Activated CD8-positive, alpha-beta memory T cell treated with anti-CD3 and anti-CD28 coated beads, Interleukin-2, amount 50 U/mL, for 1 hour (primary cell): ENCODE results near the gene CHST12.
"Not testable (repeated sequence)": the region's sequence is repeated elsewhere in the genome, so short reads cannot be mapped to it uniquely, and the experiment has no call there.

ENCODE experiments used
- DNase-seq: peaks from one replicate; pipeline ENCODE4 v3.0.0-alpha.2; 2020; ENCODE audit errors: extremely low read depth

CHST12 gene

GRCh38 chr7:2378125-2378524 lies 25.3 kb upstream of the CHST12 start:
- DNase-seq: not testable (repeated sequence)

- DNase-seq: no peak
Observed at GRCh38 chr7:2379161-2379560, 24.2 kb upstream of the CHST12 start.

- DNase-seq: no peak
Observed at GRCh38 chr7:2379821-2380450, 23.5 kb upstream of the CHST12 start.

GRCh38 chr7:2380461-2380860 lies 22.9 kb upstream of the CHST12 start:
- no peak for DNase-seq

- DNase-seq: no peak
Observed at GRCh38 chr7:2381227-2381626, 22.2 kb upstream of the CHST12 start.

GRCh38 chr7:2381881-2382509 lies 21.4 kb upstream of the CHST12 start:
- DNase-seq: no peak

- DNase-seq: no peak
Observed at GRCh38 chr7:2383543-2384274, 19.7 kb upstream of the CHST12 start.

GRCh38 chr7:2384354-2385243 lies 18.8 kb upstream of the CHST12 start:
- no peak for DNase-seq

GRCh38 chr7:2386122-2386521 lies 17.3 kb upstream of the CHST12 start:
- not testable (repeated sequence) for DNase-seq

GRCh38 chr7:2386964-2387669 lies 16.3 kb upstream of the CHST12 start:
- DNase-seq: no peak

GRCh38 chr7:2387897-2388636 lies 15.3 kb upstream of the CHST12 start:
- DNase-seq: no peak

GRCh38 chr7:2388637-2388954 lies 14.8 kb upstream of the CHST12 start:
- no peak for DNase-seq

GRCh38 chr7:2390020-2390816 lies 13.2 kb upstream of the CHST12 start:
- DNase-seq: not testable (repeated sequence)

- no peak for DNase-seq
Observed at GRCh38 chr7:2393706-2394105, 9.7 kb upstream of the CHST12 start.

GRCh38 chr7:2394566-2395082 lies 8.8 kb upstream of the CHST12 start:
- DNase-seq: no peak

GRCh38 chr7:2398506-2398905 lies 4.9 kb upstream of the CHST12 start:
- DNase-seq: no peak

GRCh38 chr7:2399848-2400587 lies 3.4 kb upstream of the CHST12 start:
- DNase-seq: no peak

- DNase-seq: no peak
Observed at GRCh38 chr7:2402687-2403013, 761 bp upstream of the CHST12 start.
